Mesothelial cell of epicardium (in vitro differentiated cells): Measurements from ENCODE around the gene MRGPRX4. TPM values are rescaled to one million over a fixed set of nuclear protein-coding genes. Genes with fewer than 3 reads are reported as not detected.
"Not testable (repeated sequence)": the region's sequence is repeated elsewhere in the genome, so short reads cannot be mapped to it uniquely, and the experiment has no call there.

Experiments
- DNase-seq, 2 experiments: peaks; one replicate each; pipeline ENCODE4 v3.0.0; 2021; ENCODE audit warnings: low spot score in 2 of 2; ENCODE audit not compliant: unreplicated experiment in 2 of 2
- H3K27ac Mint-ChIP-seq: 2 replicates; pipeline ENCODE4 v1.8.0; 2021; ENCODE audit warnings: mixed read lengths
- H3K27me3 Mint-ChIP-seq: 2 replicates; pipeline ENCODE4 v1.8.0; 2021; ENCODE audit warnings: low read depth, mixed read lengths
- H3K36me3 Mint-ChIP-seq: 2 replicates; pipeline ENCODE4 v1.8.0; 2021; ENCODE audit warnings: mixed read lengths
- H3K4me1 Mint-ChIP-seq: 2 replicates; pipeline ENCODE4 v1.8.0; 2021; ENCODE audit warnings: mixed read lengths
- H3K4me3 Mint-ChIP-seq: 2 replicates; pipeline ENCODE4 v1.8.0; 2021; ENCODE audit warnings: mild to moderate bottlenecking, moderate library complexity, mixed read lengths
- H3K9me3 Mint-ChIP-seq: 2 replicates; pipeline ENCODE4 v1.8.0; 2021; ENCODE audit warnings: mixed read lengths
- total RNA-seq: library from RNA; stranded (reverse); gene quantifications from 3 replicates; pipeline ENCODE4 v1.2.1, GENCODE V29; 2021
- TF ChIP-seq, protein P1 (sequence below): fragments of 200-600 bp; sonication (generic); IDR thresholded peaks from one replicate; pipeline ENCODE4 v1.5.0; 2021; ENCODE audit warnings: antibody characterized with exemption; ENCODE audit not compliant: unreplicated experiment

Gene MRGPRX4
- total RNA-seq = not detected in 3 replicates

DNA sequence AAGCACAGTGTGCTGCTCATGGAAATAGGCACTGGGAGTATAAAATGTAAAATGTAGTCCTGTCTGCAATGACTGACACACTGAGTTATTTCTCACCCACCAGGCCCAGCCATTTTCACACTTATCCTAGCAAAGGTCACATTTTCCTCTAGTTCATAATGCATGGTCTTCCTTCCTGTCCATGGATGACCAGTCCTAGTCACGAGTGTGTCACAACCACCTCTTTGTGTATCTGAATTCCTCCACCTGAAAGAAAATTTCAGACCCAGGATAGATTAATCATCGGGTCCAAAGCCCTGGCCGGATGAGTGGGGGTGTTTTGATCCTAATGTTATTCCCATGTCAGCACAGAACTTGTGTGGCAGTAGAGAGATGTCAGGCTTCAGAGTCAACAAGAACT, at the start of gene MRGPRX4:
Gene MRGPRX4, plus strand, starts transcription at position 172 of the 400 bp plus-strand sequence. CDS start 420 bp downstream, outside the sequence.
- Mint-ChIP-seq H3K36me3 (no peaks in the 10 kb centered on the region), H3K9me3 (no peaks in the 10 kb centered on the region), H3K27ac (no peak within 1 kb of the TSS), H3K4me1 (no peaks in the 10 kb centered on the region), H3K4me3 (no peak within 1 kb of the TSS), H3K27me3 (peaks cover 74% of the 10 kb centered on the region)
- DNase-seq = no peak
- TF ChIP-seq, protein P1, sequence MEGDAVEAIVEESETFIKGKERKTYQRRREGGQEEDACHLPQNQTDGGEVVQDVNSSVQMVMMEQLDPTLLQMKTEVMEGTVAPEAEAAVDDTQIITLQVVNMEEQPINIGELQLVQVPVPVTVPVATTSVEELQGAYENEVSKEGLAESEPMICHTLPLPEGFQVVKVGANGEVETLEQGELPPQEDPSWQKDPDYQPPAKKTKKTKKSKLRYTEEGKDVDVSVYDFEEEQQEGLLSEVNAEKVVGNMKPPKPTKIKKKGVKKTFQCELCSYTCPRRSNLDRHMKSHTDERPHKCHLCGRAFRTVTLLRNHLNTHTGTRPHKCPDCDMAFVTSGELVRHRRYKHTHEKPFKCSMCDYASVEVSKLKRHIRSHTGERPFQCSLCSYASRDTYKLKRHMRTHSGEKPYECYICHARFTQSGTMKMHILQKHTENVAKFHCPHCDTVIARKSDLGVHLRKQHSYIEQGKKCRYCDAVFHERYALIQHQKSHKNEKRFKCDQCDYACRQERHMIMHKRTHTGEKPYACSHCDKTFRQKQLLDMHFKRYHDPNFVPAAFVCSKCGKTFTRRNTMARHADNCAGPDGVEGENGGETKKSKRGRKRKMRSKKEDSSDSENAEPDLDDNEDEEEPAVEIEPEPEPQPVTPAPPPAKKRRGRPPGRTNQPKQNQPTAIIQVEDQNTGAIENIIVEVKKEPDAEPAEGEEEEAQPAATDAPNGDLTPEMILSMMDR = no peak

GRCh38 chr11:18131115-18131514, 41.5 kb upstream of the MRGPRX4 start:
- not testable (repeated sequence) for H3K36me3 Mint-ChIP-seq, H3K27ac Mint-ChIP-seq, H3K4me3 Mint-ChIP-seq, DNase-seq, H3K4me1 Mint-ChIP-seq
- peaks cover 19% of the 10 kb centered on the region for H3K9me3 Mint-ChIP-seq
- H3K27me3 Mint-ChIP-seq = peaks cover 47% of the 10 kb centered on the region

DNA sequence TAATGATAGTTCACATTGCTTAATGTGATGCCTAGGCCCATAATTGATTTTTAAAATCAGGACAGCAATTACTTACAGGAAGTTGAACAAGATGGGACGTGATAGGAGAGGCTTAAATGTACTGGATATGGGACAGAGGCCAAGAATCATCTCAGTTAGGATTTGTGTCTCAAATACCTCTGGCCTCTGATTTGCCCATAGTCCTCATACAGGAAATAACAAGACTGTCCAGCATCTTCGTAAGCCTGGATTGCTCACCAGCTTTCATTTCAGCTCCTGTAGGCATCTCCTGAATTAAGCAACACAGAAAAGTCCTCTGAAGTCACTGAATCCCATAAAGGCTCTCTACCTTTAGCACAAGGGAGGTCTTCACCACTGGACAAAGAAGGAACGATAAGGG, 40.3 kb upstream of the MRGPRX4 start, which contains the start of gene MRGPRX3:
Gene MRGPRX3, plus strand, starts transcription at position 231 of the 400 bp plus-strand sequence. CDS start 4,632 bp downstream, outside the sequence.
- H3K4me3 Mint-ChIP-seq = no peak within 1 kb of the TSS
- TF ChIP-seq, protein P1 = no peak
- no peak for DNase-seq
- peaks cover 19% of the 10 kb centered on the region for H3K9me3 Mint-ChIP-seq
- H3K27me3 Mint-ChIP-seq = peaks cover 53% of the 10 kb centered on the region
- no peaks in the 10 kb centered on the region for H3K4me1 Mint-ChIP-seq
- H3K27ac Mint-ChIP-seq = no peak within 1 kb of the TSS
- no peaks in the 10 kb centered on the region for H3K36me3 Mint-ChIP-seq

- Mint-ChIP-seq H3K4me1 (no peaks in the 10 kb centered on the region), H3K27me3 (peaks cover 64% of the 10 kb centered on the region), H3K4me3 (no peak overlapping the region), H3K27ac (no peak overlapping the region), H3K9me3 (peaks cover 7% of the 10 kb centered on the region), H3K36me3 (no peaks in the 10 kb centered on the region)
- TF ChIP-seq, protein P1 = no peak
- DNase-seq = no peak
Measured at GRCh38 chr11:18135308-18135707, 37.3 kb upstream of the MRGPRX4 start.

DNA sequence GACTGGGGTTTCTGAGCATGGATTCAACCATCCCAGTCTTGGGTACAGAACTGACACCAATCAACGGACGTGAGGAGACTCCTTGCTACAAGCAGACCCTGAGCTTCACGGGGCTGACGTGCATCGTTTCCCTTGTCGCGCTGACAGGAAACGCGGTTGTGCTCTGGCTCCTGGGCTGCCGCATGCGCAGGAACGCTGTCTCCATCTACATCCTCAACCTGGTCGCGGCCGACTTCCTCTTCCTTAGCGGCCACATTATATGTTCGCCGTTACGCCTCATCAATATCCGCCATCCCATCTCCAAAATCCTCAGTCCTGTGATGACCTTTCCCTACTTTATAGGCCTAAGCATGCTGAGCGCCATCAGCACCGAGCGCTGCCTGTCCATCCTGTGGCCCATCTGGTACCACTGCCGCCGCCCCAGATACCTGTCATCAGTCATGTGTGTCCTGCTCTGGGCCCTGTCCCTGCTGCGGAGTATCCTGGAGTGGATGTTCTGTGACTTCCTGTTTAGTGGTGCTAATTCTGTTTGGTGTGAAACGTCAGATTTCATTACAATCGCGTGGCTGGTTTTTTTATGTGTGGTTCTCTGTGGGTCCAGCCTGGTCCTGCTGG, 35.3 kb upstream of the MRGPRX4 start:
- H3K4me3 Mint-ChIP-seq = no peak overlapping the region
- no peaks in the 10 kb centered on the region for H3K4me1 Mint-ChIP-seq
- no peak overlapping the region for H3K27ac Mint-ChIP-seq
- no peak for DNase-seq
- no peaks in the 10 kb centered on the region for H3K36me3 Mint-ChIP-seq
- TF ChIP-seq, protein P1 = no peak
- peaks cover 66% of the 10 kb centered on the region for H3K27me3 Mint-ChIP-seq
- H3K9me3 Mint-ChIP-seq = no peaks in the 10 kb centered on the region

DNA sequence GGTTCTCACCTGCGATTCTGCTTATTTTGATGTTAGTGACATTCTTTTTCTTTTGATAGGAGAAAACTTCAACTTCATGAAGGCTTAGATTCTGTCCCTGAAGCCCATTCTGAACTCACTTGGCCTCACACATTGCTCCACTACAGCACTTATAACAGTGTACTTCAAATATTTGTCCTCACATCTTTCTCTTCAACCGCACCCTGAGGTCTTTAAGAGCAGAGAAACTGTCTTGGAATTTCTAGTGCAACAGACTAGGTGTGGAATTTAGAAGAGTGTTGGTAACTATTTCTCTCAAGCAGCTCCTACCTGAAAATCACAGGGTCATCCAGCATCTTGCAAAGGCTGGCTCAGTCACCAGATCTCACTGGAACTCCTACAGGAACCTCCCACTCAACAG, 32.5 kb upstream of the MRGPRX4 start:
- no peak for DNase-seq
- H3K4me3 Mint-ChIP-seq = no peak overlapping the region

More for the DNA sequence above, 32.5 kb upstream of the MRGPRX4 start:
- TF ChIP-seq, protein P1 = no peak
- Mint-ChIP-seq H3K4me1 (no peaks in the 10 kb centered on the region), H3K9me3 (no peaks in the 10 kb centered on the region), H3K27ac (no peak overlapping the region), H3K36me3 (no peaks in the 10 kb centered on the region), H3K27me3 (peaks cover 66% of the 10 kb centered on the region)
